HG02885 (cell line): Measurements from ENCODE around the gene P3H2.

Experiments
- ATAC-seq: cut with Tn5 transposase; IDR thresholded peaks from one replicate; pipeline ENCODE4 v1.9.1; 2021; ENCODE audit warnings: mild to moderate bottlenecking; ENCODE audit not compliant: unreplicated experiment, poor library complexity

The P3H2 gene

GRCh38 chr3:190024912-190025311, 95.8 kb downstream of the P3H2 start:
- peak; percentile 60 for ATAC-seq

- ATAC-seq, result no peak
These were observed 100.9 kb downstream of the P3H2 start for GRCh38 chr3:190019844-190020243.

GRCh38 chr3:190019006-190019405, 101.7 kb downstream of the P3H2 start:
- no peak for ATAC-seq

GRCh38 chr3:190018460-190018859, 102.2 kb downstream of the P3H2 start:
- no peak for ATAC-seq

- no peak for ATAC-seq
These were observed 103.0 kb downstream of the P3H2 start for GRCh38 chr3:190017521-190018288.

- no peak for ATAC-seq
These were observed 103.7 kb downstream of the P3H2 start for GRCh38 chr3:190016966-190017365.

- peak; percentile 35 for ATAC-seq
These were observed 105.8 kb downstream of the P3H2 start for GRCh38 chr3:190014940-190015339.

- peak; percentile 63 for ATAC-seq
These were observed 106.5 kb downstream of the P3H2 start for GRCh38 chr3:190013943-190014924.

- ATAC-seq, result no peak
These were observed 107.9 kb downstream of the P3H2 start for GRCh38 chr3:190012784-190013183.

- ATAC-seq, result no peak
These were observed 108.3 kb downstream of the P3H2 start for GRCh38 chr3:190012314-190012782.

- ATAC-seq, result no peak
These were observed 110.2 kb downstream of the P3H2 start for GRCh38 chr3:190010486-190010885.

- ATAC-seq, result no peak
These were observed 111.1 kb downstream of the P3H2 start for GRCh38 chr3:190009614-190010013.

- peak; percentile 64 for ATAC-seq
These were observed 112.3 kb downstream of the P3H2 start for GRCh38 chr3:190008432-190008831.

- no peak for ATAC-seq
These were observed 115.2 kb downstream of the P3H2 start for GRCh38 chr3:190005343-190006113.

GRCh38 chr3:190004656-190005055, 116.0 kb downstream of the P3H2 start:
- ATAC-seq, result no peak

GRCh38 chr3:190003681-190004123, 117.0 kb downstream of the P3H2 start:
- ATAC-seq, result no peak

- ATAC-seq, result no peak
These were observed 117.6 kb downstream of the P3H2 start for GRCh38 chr3:190003068-190003467.

- ATAC-seq, result no peak
These were observed 119.3 kb downstream of the P3H2 start for GRCh38 chr3:190001426-190001825.

- ATAC-seq, result no peak
These were observed 119.9 kb downstream of the P3H2 start for GRCh38 chr3:190000861-190001196.

GRCh38 chr3:190000187-190000860, 120.4 kb downstream of the P3H2 start:
- ATAC-seq, result no peak
